OCI-LY3 (cell line): ENCODE results near the gene ATF6.

Experiments used
- H2AFZ ChIP-seq: fragments of 200-600, 300-600 bp; shearing (Covaris generic); 2 replicates; pipeline ENCODE4 v1.6.0; 2014; ENCODE audit warnings: antibody characterized with exemption, low read depth, low read length
- H3K27ac ChIP-seq: fragments of 200-600, 300-600 bp; sonication (generic); 2 replicates; pipeline ENCODE4 v1.5.1; 2014; ENCODE audit warnings: mild to moderate bottlenecking, low read length, moderate library complexity, mixed read lengths
- H3K27me3 ChIP-seq: fragments of 200-600, 300-600 bp; sonication (generic); 2 replicates; pipeline ENCODE4 v1.6.1; 2014; ENCODE audit warnings: low read depth, low read length, mixed read lengths
- H3K36me3 ChIP-seq: fragments of 200-600, 300-600 bp; sonication (generic); replicated peaks from 2 replicates; pipeline ENCODE3; 2014; ENCODE audit warnings: low read depth, low read length, mixed read lengths
- H3K4me1 ChIP-seq: fragments of 300-600, 200-600 bp; sonication (generic); 2 replicates; pipeline ENCODE4 v1.6.1; 2014; ENCODE audit warnings: low read length, mixed read lengths
- H3K4me2 ChIP-seq: fragments of 200-600, 300-600 bp; sonication (generic); 2 replicates; pipeline ENCODE4 v1.6.1; 2014; ENCODE audit warnings: low read length, mixed read lengths
- H3K4me3 ChIP-seq: fragments of 300-600, 200-600 bp; sonication (generic); 2 replicates; pipeline ENCODE4 v1.5.1; 2014; ENCODE audit warnings: antibody characterized with exemption, mild to moderate bottlenecking, low read length, moderate library complexity
- H3K79me2 ChIP-seq: fragments of 300-600, 200-600 bp; shearing (Covaris generic); 2 replicates; pipeline ENCODE4 v1.6.1; 2014; ENCODE audit warnings: mild to moderate bottlenecking, low read length, mixed read lengths
- H3K9ac ChIP-seq: fragments of 300-600, 200-600 bp; shearing (Covaris generic); 2 replicates; pipeline ENCODE4 v1.6.0; 2014; ENCODE audit warnings: mild to moderate bottlenecking, low read length, moderate library complexity
- H3K9me3 ChIP-seq: fragments of 200-600, 300-600 bp; shearing (Covaris generic); 2 replicates; pipeline ENCODE4 v1.6.1; 2014; ENCODE audit warnings: low read length, mixed read lengths; ENCODE audit not compliant: insufficient read depth
- H4K20me1 ChIP-seq: fragments of 200-600, 300-600 bp; sonication (generic); 2 replicates; pipeline ENCODE4 v1.6.1; 2016; ENCODE audit warnings: low read length, mixed read lengths; ENCODE audit not compliant: insufficient read depth
- EZH2phosphoT487 ChIP-seq: fragments of 200-600 bp; shearing (Covaris generic); IDR thresholded peaks from 2 replicates; pipeline ENCODE4 v1.6.1; 2018; ENCODE audit warnings: antibody characterized with exemption, mixed run types, low read depth
- TF ChIP-seq, protein P1 (sequence below): fragments of 200-600, 300-600 bp; sonication (generic); IDR thresholded peaks from 2 replicates; pipeline ENCODE4 v1.5.1; 2014; ENCODE audit warnings: antibody characterized with exemption, low read length, low read depth

Gene ATF6

DNA sequence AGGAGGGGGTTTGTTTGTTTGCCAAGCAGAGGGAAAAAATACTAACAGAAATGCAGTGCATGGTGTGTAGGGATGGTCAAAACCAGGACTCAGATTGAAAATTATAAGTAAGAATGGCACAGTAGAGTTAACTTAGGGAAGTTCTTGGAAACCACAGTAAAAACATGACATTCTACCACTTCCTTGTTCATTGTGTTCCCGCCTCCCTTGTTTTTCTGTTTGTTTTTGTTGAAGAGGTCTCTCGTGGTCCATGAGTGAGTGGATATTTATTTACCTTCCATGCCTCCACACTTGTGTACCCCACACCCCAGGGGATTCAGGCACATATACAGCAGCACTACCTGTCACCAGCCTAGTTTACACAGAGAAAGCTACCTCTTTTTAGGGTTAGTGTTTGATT, 187.9 kb downstream of the ATF6 start:
- H3K4me3 ChIP-seq: no peak overlapping the region
- no peak for TF ChIP-seq EZH2phosphoT487
- TF ChIP-seq, protein P1, sequence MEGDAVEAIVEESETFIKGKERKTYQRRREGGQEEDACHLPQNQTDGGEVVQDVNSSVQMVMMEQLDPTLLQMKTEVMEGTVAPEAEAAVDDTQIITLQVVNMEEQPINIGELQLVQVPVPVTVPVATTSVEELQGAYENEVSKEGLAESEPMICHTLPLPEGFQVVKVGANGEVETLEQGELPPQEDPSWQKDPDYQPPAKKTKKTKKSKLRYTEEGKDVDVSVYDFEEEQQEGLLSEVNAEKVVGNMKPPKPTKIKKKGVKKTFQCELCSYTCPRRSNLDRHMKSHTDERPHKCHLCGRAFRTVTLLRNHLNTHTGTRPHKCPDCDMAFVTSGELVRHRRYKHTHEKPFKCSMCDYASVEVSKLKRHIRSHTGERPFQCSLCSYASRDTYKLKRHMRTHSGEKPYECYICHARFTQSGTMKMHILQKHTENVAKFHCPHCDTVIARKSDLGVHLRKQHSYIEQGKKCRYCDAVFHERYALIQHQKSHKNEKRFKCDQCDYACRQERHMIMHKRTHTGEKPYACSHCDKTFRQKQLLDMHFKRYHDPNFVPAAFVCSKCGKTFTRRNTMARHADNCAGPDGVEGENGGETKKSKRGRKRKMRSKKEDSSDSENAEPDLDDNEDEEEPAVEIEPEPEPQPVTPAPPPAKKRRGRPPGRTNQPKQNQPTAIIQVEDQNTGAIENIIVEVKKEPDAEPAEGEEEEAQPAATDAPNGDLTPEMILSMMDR: no peak
- H3K27me3 ChIP-seq: no peaks in the 10 kb centered on the region
- H3K4me2 ChIP-seq: no peak overlapping the region
- no peak overlapping the region for H3K9ac ChIP-seq
- no peaks in the 10 kb centered on the region for H3K79me2 ChIP-seq
- no peaks in the 10 kb centered on the region for H4K20me1 ChIP-seq
- H2AFZ ChIP-seq: no peak overlapping the region
- 0 out of 2 replicates have a peak, but pooled peaks cover 3% of the 10 kb centered on the region for H3K4me1 ChIP-seq
- no peaks in the 10 kb centered on the region for H3K9me3 ChIP-seq
- H3K36me3 ChIP-seq: peaks cover 3% of the 10 kb centered on the region
- no peak overlapping the region for H3K27ac ChIP-seq

DNA sequence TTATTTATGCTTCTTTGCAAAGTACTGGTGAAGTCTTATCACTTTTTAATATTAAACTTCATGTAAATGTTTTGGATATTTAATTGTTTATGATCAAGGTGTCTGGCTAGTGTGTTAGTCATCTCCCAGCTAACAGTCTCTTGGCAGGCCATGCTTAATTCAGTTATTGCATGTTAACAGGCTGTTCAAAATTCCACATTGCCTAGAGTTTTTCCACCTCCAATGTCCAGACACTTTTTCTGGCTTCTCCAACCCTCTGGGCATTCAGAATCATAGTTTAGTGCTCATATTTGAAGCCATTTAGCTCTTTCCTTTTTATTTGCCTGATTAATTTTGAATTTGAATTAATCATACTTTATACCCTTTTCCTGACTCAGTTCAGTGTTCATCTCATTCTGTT, 188.3 kb downstream of the ATF6 start:
- Histone ChIP-seq H3K36me3 (peaks cover 3% of the 10 kb centered on the region), H3K4me3 (no peak overlapping the region), H2AFZ (no peak overlapping the region), H3K27ac (no peak overlapping the region), H3K79me2 (no peaks in the 10 kb centered on the region), H3K4me1 (0 out of 2 replicates have a peak, but pooled peaks cover 3% of the 10 kb centered on the region), H3K9ac (no peak overlapping the region), H4K20me1 (no peaks in the 10 kb centered on the region), H3K27me3 (no peaks in the 10 kb centered on the region), H3K9me3 (no peaks in the 10 kb centered on the region), H3K4me2 (no peak overlapping the region)
- TF ChIP-seq EZH2phosphoT487: no peak
- TF ChIP-seq, protein P1: no peak

DNA sequence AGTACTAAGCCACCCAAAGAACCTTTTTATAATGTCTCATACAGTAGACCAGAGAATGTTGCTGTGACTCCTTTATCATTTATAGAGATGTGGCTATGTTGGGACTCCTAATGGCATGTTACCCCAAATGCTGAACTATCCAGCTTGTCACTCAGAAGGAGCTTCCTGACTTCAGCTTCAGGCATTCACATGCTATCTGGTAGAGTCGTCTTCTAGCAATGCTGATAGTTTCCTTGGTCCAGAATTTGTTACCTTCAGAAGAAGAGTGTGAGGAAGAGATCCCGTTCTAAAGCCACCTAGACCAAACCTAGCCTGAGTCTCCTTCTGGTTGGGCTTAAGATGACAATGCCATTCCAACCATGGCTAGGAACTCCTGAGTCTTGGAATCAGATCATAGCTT, 189.5 kb downstream of the ATF6 start:
- peaks cover 3% of the 10 kb centered on the region for H3K36me3 ChIP-seq
- H4K20me1 ChIP-seq: no peaks in the 10 kb centered on the region
- H3K79me2 ChIP-seq: no peaks in the 10 kb centered on the region
- no peak for TF ChIP-seq EZH2phosphoT487
- TF ChIP-seq, protein P1: no peak
- no peaks in the 10 kb centered on the region for H3K27me3 ChIP-seq
- no peak overlapping the region for H3K27ac ChIP-seq
- H2AFZ ChIP-seq: no peak overlapping the region
- no peak overlapping the region for H3K4me3 ChIP-seq
- no peaks in the 10 kb centered on the region for H3K9me3 ChIP-seq
- H3K9ac ChIP-seq: no peak overlapping the region
- H3K4me2 ChIP-seq: no peak overlapping the region
- 0 out of 2 replicates have a peak, but pooled peaks cover 3% of the 10 kb centered on the region for H3K4me1 ChIP-seq

DNA sequence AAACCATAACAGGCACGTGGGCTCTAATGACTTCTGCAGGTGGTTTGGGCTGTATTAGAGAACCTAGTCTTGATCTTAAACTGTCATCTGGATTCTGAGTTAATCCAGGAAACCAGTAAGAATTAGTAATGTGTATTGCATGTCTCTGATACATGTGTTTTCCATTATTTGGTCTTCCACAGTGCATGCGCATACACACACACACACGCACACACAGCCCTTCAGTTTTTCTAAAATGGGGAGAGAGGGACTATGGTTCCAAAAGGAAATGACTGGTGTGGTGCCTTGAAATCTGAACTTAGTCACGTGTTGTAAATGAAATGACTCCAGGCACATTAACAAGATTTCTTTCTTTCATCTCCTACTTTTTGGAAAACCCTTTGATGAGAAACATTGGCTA, 190.0 kb downstream of the ATF6 start:
- H3K4me2 ChIP-seq: no peak overlapping the region
- no peak overlapping the region for H3K4me3 ChIP-seq
- H2AFZ ChIP-seq: no peak overlapping the region
- H3K27ac ChIP-seq: no peak overlapping the region
- 0 out of 2 replicates have a peak, but pooled peaks cover 2% of the 10 kb centered on the region for H4K20me1 ChIP-seq
- H3K9ac ChIP-seq: no peak overlapping the region
- 0 out of 2 replicates have a peak, but pooled peaks cover 3% of the 10 kb centered on the region for H3K4me1 ChIP-seq
- H3K9me3 ChIP-seq: no peaks in the 10 kb centered on the region
- H3K36me3 ChIP-seq: peaks cover 3% of the 10 kb centered on the region
- TF ChIP-seq EZH2phosphoT487: no peak
- TF ChIP-seq, protein P1: no peak
- no peaks in the 10 kb centered on the region for H3K27me3 ChIP-seq
- H3K79me2 ChIP-seq: no peaks in the 10 kb centered on the region
